ENCODE measurements around the gene DNM3. TPM values are rescaled to one million over a fixed set of nuclear protein-coding genes. Genes with fewer than 3 reads are reported as not detected.

DNM3 gene
- total RNA-seq, 2 experiments from 2014 or later: 1.6 to 1.8 TPM

GRCh38 chr1:171909711-171910110 is 68.4 kb downstream of the DNM3 start:
- no peaks in the 10 kb centered on the region for H3K4me1 ChIP-seq (ENCODE audit: insufficient read depth, low read length)
- no peak for TF ChIP-seq CTCF (IDR thresholded peaks at IDR 0.05)
- no peaks in the 10 kb centered on the region for H3K27me3 ChIP-seq (ENCODE audit: control insufficient read depth in 1 of 2, insufficient read depth in 2 of 2, low read length in 2 of 2)
- ChIA-PET CTCF (interaction anchor here (1.1 to 1.6 kb wide), 2 partner anchors 10 to 101 kb away, joined by 3 to 5 read pairs; no protein-coding TSS in a partner anchor), POLR2A (no interaction called here)
- DNase-seq: no peak
- no peaks in the 10 kb centered on the region for H3K4me1 Mint-ChIP-seq (ENCODE audit: low read depth)
- intact Hi-C loops (cut with DNase I, micrococcal nuclease): no loop called here
- no peaks in the 10 kb centered on the region for H3K27me3 Mint-ChIP-seq
- H3K27ac ChIP-seq (ENCODE audit: low read depth in 1 of 2, low read length in 2 of 2): no peak overlapping the region
- H3K9me3 Mint-ChIP-seq: no peaks in the 10 kb centered on the region
- no peaks in the 10 kb centered on the region for H3K9me3 ChIP-seq (ENCODE audit: control insufficient read depth in 1 of 2, insufficient read depth in 1 of 2, low read length in 2 of 2)
- H3K36me3 ChIP-seq (ENCODE audit: insufficient read depth, low read length): no peaks in the 10 kb centered on the region
- no peak overlapping the region for H3K4me3 Mint-ChIP-seq
- H3K27ac Mint-ChIP-seq: no peak overlapping the region
- no peak overlapping the region for H3K4me3 ChIP-seq (ENCODE audit: low read length)
- ATAC-seq (ENCODE audit: poor library complexity): no peak
- no peaks in the 10 kb centered on the region for H3K36me3 Mint-ChIP-seq (ENCODE audit: low read depth)

- Histone ChIP-seq H3K27ac (ENCODE audit: low read depth in 1 of 2, low read length in 2 of 2) (no peak overlapping the region), H3K27me3 (ENCODE audit: control insufficient read depth in 1 of 2, insufficient read depth in 2 of 2, low read length in 2 of 2) (no peaks in the 10 kb centered on the region), H3K4me3 (ENCODE audit: low read length) (no peak overlapping the region), H3K9me3 (ENCODE audit: control insufficient read depth in 1 of 2, insufficient read depth in 1 of 2, low read length in 2 of 2) (no peaks in the 10 kb centered on the region), H3K36me3 (ENCODE audit: insufficient read depth, low read length) (no peaks in the 10 kb centered on the region), H3K4me1 (ENCODE audit: insufficient read depth, low read length) (no peaks in the 10 kb centered on the region)
- H3K4me1 Mint-ChIP-seq (ENCODE audit: low read depth): no peaks in the 10 kb centered on the region
- ChIA-PET CTCF (interaction anchor here (1.1 kb wide), 1 partner anchor 102 kb away, joined by 3 read pairs; no protein-coding TSS in a partner anchor), POLR2A (interaction anchor here (0.6 kb wide), 1 partner anchor 1343 kb away, joined by 4 read pairs; no protein-coding TSS in a partner anchor)
- no peaks in the 10 kb centered on the region for H3K9me3 Mint-ChIP-seq
- no peak for ATAC-seq (ENCODE audit: poor library complexity)
- no peaks in the 10 kb centered on the region for H3K27me3 Mint-ChIP-seq
- intact Hi-C loops (cut with DNase I, micrococcal nuclease): no loop called here
- TF ChIP-seq CTCF (IDR thresholded peaks at IDR 0.05): no peak
- no peak overlapping the region for H3K27ac Mint-ChIP-seq
- no peak overlapping the region for H3K4me3 Mint-ChIP-seq
- DNase-seq: no peak
- no peaks in the 10 kb centered on the region for H3K36me3 Mint-ChIP-seq (ENCODE audit: low read depth)
Observed at GRCh38 chr1:171910786-171911185, 69.5 kb downstream of the DNM3 start.

DNA sequence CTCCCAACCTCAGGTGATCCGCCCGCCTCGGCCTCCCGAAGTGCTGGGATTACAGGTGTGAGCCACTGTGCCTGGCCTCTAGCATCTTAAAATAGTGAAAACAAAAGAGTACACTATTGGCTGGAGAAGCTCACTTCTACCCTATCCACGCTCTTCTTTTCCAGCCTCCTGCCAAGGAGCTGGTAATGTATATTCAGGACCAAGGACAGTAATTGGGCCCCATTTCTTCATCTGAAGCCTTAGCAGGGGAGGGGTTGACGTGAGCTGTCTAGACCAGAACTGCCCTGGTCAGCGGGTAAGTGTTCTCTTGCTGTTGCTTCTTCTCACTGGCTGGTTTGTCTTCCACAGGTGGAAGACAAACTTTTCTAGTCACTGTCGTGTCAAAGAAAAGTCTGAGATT is 70.2 kb downstream of the DNM3 start:
- ATAC-seq (ENCODE audit: poor library complexity): no peak

More for the DNA sequence above, 70.2 kb downstream of the DNM3 start:
- H3K4me1 Mint-ChIP-seq (ENCODE audit: low read depth): no peaks in the 10 kb centered on the region
- no peaks in the 10 kb centered on the region for H3K36me3 ChIP-seq (ENCODE audit: insufficient read depth, low read length)
- no peaks in the 10 kb centered on the region for H3K27me3 Mint-ChIP-seq
- no peak overlapping the region for H3K27ac ChIP-seq (ENCODE audit: low read depth in 1 of 2, low read length in 2 of 2)
- no peak overlapping the region for H3K4me3 Mint-ChIP-seq
- intact Hi-C loops (cut with DNase I, micrococcal nuclease): no loop called here
- H3K27ac Mint-ChIP-seq: no peak overlapping the region
- no peaks in the 10 kb centered on the region for H3K9me3 Mint-ChIP-seq
- no peaks in the 10 kb centered on the region for H3K9me3 ChIP-seq (ENCODE audit: control insufficient read depth in 1 of 2, insufficient read depth in 1 of 2, low read length in 2 of 2)
- H3K4me1 ChIP-seq (ENCODE audit: insufficient read depth, low read length): no peaks in the 10 kb centered on the region
- no peaks in the 10 kb centered on the region for H3K36me3 Mint-ChIP-seq (ENCODE audit: low read depth)
- no peak overlapping the region for H3K4me3 ChIP-seq (ENCODE audit: low read length)
- TF ChIP-seq CTCF (IDR thresholded peaks at IDR 0.05): no peak
- ChIA-PET POLR2A (no interaction called here), CTCF (no interaction called here)
- DNase-seq: no peak
- H3K27me3 ChIP-seq (ENCODE audit: control insufficient read depth in 1 of 2, insufficient read depth in 2 of 2, low read length in 2 of 2): no peaks in the 10 kb centered on the region

Measured in CD4-positive, alpha-beta T cell (primary cell).